GM19324 (cell line): ENCODE results near the gene GFM1.

Experiments
- ATAC-seq: cut with Tn5 transposase; IDR thresholded peaks from one replicate; pipeline ENCODE4 v1.9.1; 2021; ENCODE audit warnings: mild to moderate bottlenecking, moderate library complexity; ENCODE audit not compliant: unreplicated experiment, low FRiP score

GFM1 gene

DNA sequence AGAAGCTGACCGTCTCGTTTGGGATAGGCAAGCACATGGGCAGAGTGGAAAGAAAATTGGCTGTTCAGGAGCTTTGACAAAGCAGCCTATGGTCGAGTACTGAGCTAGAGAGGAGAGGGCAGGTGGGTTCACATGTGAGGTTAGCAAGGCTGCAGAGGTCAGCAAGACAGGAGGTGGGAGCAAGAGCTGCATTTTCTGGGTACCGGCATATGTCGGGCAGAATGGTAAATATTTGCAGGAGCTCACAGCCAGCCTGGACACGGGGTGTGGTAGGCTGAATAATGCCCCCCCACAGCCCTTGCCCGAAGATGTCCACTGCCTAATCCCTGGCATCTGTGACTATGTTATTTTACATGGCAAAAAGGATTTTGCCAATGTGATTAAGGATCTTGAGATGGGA is 79.7 kb downstream of the GFM1 start:
- ATAC-seq = no peak

DNA sequence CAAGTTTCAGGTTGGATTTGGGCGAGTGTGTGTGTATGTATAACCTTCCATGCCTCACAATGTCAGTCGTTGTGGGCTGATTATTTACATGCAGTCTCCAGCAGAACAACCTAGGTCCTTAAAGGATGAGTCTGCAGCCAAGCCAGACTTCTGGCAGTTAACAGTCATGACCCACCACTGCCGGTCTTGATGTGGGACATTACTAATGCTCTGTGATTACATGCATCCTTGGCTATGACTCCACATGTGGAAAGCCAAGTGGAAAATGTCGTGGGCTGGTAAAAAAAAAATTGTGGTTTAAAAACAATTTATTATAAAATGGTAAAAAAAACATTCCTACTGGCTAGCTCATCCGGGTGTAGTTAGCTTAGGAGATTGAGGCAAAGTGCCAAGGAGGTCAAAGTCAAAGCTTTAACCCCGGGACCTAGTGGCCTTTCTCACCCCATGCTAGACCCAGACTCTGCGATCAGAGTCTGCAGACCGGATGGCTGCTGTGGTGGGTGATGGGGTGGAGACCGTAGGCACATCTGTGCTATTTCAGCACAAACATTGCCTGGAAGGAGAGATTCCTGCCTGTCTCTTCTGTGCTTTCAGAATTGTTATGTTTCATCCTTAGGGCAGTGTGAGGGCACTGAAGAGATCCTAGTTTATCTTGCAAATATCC is 81.2 kb downstream of the GFM1 start:
- no peak for ATAC-seq

DNA sequence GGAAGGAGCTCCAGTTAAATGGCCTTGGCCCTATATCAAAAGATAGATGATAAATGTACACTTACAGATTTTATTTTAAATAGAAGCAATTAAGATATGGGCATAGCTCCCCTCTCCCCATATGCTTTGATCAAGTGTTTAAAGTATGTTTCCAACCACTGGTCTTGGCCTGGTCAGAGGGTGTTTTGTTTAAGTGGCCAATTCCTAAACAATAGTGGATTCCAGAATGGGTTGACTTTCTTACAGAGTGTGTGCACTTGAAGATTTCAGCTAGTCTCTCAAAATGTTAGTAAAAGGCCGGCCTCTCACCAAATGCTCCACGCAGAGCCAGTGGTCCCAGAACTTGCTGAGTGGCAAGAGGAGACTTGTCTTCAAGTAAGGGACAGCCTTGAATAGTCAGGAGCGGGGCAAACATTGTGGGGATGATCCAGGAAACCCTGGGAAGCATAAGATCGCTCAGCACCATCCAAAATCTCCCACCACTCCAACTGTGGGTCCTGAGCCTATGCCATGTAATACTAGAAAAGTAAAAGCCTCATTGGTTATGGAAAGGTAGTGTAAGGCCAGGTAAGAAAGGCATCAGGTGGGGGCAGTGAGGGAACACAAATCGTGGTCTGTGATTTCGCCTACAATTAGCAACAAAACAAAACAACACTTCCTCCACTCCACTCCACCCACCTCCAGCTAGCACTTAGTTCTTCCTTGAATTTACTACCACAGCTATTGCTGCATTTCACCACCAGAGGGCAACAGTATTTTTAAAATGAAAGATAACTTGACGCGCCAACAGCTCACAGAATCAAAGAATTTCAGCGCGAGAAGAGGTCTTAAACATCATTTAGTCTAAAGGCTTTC is 83.1 kb downstream of the GFM1 start:
- no peak for ATAC-seq

DNA sequence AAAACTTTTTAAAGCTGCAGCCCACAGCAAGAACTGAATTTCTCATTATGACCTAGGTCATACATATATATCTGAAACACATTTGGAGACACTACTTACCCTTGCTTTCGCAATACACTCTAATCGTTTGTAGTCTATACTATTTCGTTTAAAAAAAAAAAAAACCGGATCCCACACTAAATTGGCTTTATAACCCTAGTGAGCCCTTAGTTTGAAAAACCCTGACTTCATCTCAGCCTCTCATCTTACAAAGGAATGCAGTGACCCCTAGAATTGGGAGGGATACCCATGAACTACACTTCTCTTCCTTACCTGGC is 83.7 kb downstream of the GFM1 start:
- ATAC-seq = no peak

DNA sequence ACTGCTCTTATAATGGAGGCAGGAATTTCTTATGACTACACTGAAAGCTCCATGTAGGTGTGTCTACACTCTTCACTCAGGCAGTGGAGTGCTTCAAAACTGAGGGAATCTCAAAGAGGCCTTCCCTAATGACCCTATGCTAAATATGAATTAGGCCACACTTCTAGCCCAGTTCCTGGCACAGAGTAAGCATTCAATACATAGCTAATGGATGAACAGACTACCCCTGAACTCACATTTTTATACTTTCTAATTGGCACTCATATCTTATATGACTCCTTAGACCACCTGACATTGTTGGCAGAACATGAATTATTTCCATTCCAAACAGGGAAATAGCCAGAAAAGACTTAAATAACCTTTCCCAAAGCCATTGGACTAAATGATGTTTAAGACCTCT is 84.5 kb downstream of the GFM1 start:
- no peak for ATAC-seq

DNA sequence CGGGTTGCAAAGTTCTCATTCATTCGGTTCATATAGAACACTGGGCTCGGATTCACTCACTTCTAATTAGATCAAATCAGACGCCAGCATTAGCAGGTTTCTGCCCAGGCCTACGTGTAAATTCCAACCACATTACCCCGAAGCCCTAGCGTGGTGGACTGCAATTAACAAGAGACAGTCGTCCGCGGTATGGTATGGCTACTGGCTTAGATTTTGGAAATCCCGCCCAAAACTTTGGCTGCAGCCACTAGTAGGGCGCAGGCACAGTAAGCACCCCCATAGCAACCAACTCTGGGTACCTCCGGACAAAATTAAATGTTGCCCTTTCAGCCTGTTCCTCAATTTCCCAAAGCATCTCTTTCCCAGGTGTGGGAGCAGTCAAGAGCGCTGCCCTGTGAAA is 87.2 kb downstream of the GFM1 start:
- ATAC-seq = no peak

DNA sequence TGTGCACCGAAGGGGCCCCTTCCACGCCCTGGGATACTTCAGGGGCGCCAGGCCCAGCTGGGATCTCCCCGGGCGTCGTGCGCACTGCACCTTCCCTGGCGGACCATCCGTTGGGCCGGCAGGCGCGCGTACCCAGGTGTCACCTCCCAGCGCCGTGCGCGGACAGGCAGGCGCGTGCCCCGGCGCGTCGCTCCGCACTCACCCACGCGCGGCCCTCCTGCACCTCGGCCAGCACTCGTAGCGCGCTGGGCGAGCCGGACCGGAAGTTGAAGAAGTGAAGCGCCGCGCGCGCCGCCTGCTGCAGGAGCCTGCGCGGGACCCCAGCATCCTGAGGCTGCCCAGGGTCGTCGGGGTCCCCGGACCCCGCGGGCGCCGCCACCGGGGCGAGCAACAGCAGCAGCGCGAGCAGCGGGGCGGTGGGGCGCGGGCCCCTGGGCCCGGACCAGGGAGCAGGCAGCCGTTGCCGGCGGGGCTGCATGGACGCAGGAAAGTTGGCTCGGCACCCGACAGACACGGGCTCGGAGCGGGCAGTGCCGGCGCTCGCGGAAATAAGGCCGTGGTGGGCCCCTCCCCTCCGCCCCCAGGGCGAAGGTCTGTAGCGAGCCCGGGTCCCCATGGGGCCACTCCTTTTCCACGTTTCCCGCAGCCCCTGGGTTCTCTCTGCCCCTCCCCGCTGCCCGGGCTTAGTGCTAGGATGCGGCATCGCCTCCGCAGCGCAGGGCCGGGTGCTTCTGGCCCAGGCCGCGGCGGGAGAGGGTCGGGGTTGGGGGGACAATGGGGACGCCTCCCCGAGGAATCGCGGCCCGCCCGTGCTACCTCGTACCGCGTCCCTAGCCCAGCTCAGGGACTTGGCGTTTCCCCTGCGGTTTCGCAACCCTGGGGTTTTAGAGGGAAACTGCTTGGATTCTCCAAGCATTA is 87.9 kb downstream of the GFM1 start, which contains the start of gene RARRES1:
RARRES1 (minus strand) TSS at position 520 of the 918 bp plus-strand sequence; CDS start at position 478, 42 bp downstream.
- ATAC-seq = peak; percentile 78

DNA sequence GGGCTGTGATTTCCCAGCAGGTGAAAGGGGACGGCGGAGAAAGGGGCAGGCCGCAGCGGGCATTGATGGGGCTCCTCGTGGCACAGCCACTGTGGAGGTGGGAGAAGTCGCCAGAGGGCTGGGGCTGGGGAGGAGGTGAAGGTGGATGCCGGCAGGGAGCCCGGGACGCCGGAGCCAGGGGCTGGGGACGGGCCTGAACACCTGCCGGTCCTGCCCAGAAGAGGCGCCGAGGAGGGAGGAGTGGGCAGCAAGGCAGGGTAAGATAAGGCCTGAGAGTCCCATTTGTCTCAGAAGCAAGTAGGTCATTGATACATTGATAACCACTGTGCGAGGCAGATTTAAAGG is 88.5 kb downstream of the GFM1 start:
- no peak for ATAC-seq

DNA sequence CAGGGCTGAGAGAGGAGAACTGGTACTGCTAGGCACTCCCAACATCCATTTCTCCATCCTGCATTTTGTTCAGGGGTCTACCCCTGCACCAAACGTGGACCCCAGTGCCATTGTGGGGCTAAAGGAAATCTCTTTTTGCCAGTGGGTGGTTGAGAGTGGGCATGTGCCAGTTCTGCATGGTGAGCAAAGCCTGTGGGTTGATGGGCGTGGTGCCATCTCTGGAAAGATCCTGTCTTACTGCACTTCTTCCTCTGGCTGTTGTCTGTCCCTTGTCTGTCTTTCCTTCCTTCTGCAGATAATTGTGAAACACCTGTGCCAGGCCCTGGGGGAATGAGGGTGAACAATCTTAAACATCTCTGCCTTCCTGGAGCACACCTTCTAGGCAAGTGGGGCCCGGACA is 89.3 kb downstream of the GFM1 start:
- no peak for ATAC-seq

DNA sequence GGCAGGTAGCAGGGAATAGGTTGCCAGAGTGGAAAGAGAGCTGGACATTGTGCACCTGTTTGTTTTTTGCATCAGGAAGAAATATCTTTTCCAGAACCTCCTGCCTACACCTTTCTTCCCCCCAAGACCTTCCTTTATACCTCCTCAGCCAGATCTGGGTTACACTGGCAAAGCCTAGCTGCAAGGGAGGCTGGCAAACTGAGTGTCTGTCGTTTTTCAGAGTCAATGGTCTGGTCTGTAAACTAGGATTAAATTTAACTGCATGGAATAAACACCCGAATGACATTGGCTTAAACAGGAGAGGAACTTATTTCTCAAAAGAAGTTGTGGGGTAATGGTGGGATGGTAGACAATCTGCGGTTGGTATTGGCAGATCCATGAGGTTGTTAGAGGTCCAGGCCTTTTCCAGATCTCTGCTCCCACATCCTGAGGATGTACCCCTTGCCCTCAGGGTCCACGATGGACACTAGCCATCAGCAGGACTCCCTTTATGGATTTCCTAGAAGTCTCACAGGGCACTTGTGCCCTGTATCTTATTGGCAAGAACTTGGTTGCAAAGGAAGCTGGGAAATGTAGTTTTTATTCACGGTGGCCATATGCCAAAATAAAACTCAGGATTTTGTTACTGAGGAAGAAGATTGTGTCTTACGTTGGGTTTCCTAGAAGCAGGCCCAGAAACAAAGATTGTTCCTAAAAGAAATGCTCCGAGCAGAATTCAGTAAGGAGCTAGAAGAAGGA is 91.1 kb downstream of the GFM1 start:
- no peak for ATAC-seq

DNA sequence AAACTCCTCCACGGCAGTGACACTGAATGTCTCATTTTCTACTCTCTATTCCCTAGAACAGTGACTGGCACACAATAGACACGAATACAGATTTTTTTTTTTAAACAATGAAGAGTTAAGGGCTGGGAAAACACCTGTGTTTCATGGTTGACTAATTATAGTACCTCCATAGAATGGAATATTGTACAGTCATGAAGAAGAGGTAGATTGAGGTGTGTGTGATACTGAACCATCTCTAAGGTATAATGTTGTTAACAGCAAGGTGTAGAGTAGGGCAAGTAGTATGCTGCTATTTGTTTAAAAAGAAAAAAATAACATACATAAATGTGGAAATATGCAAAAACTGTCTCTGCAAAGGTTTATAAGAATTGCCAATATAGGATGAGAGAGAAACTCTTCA is 93.1 kb downstream of the GFM1 start:
- no peak for ATAC-seq

DNA sequence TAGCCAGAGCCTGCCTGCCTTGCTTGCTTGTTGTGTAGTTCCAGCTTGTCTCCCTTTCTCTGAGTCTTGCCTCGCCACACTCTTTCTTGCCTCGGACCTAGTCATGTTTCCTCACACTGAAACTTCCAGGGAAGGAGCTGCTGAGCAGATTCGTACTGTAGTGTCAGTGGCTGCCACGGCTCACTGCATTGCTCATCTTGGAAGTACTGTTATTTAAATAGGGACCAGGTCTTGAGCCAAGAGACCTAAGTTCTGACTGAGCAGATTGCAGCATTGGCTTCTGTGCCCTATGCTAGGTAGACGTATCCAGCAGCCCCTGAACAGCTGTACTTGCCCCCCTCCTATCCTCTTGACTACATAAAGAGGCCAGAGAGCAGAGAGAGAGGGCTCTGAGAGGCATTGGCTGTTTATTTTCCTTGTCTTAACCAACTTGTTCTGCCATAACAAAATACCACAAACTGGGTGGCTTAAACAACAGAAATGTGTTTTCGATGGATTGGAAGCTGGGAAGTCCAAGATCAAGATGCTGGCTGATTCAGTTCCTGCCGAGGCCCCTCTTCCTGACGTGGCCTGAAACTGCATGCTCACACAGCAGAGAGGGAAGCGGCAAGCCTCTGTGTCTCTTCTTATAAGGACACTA is 93.8 kb downstream of the GFM1 start:
- ATAC-seq = no peak

DNA sequence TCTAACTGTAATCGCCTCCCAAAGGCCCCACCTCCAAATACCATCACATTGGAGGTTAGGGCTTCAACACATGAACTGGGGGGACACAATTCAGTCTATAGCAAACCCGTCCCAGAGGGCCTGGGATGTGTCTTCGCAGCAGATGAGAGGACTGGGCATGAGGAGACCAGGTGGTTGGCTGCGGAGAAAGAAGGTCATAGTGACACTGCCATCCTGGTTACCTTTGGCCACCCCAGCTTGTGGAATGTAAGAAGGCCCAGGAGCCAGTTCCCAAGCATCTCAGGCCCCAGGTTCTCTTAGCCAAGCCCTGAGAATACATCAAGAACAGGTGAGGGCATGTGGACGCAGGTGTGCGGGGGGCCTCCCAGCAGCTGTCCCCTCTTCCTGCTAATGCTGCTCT is 94.3 kb downstream of the GFM1 start:
- ATAC-seq = no peak

DNA sequence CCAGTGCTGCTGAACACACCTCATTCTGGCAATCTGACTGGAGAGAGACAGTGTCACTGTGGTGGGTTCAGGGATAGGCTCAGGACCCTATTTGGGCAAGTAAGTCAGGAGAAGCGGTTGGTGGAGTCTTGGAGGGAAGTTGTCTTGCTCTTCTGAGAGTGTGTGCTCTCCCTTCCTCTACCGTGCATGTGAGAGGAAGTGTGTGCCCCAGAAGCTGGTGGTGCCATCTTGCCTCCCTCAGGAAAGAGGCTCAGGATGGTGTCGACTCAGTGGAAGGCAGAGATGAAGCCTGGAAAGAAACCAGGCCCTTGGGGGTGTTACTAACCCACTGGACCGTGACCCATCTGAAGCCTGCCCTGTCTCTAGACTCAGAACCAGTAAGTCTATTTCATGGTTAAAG is 94.8 kb downstream of the GFM1 start:
- ATAC-seq = no peak

DNA sequence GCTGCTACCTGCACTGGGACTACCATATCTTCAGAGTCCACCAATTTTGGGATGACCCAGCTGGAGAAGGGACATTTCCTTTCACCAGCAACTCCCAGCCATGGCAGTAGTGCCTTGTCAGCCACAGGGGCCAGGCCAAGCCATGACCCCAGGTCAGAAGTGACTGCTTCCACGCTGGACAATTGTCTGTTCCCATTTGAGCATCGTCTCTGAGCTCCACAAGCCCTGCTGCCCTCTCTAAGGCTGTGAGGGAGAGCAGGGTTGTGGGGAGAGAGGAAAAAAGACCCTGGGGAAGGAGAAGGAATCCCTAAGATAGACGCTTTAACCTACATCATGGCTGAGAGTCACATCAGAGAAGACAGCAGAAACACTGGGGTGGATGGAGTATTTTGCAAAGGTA is 95.3 kb downstream of the GFM1 start:
- no peak for ATAC-seq
